ENCODE data around the gene RERE. TPM values are rescaled to one million over a fixed set of nuclear protein-coding genes. Genes with fewer than 3 reads are reported as not detected.
A peak's percentile ranks its signal among the peaks of the same experiment; 100 is the strongest.

RERE gene
- total RNA-seq, 1 experiment from 2014 or later = 47.4 TPM

GRCh38 chr1:8560611-8561544, 256.6 kb downstream of the RERE start:
- H3K4me1 ChIP-seq = no peaks in the 10 kb centered on the region
- peak; percentile 31 to 75 for DNase-seq
- H3K4me3 ChIP-seq = no peak overlapping the region
- no peaks in the 10 kb centered on the region for H3K36me3 ChIP-seq
- H3K9me3 ChIP-seq (replicated peaks) = no peaks in the 10 kb centered on the region
- no peak overlapping the region for H3K27ac ChIP-seq
- no peaks in the 10 kb centered on the region for H3K27me3 ChIP-seq

GRCh38 chr1:8560035-8560434, 257.4 kb downstream of the RERE start:
- Histone ChIP-seq H3K27me3 (no peaks in the 10 kb centered on the region), H3K9me3 (replicated peaks) (no peaks in the 10 kb centered on the region), H3K4me3 (no peak overlapping the region), H3K27ac (no peak overlapping the region), H3K36me3 (no peaks in the 10 kb centered on the region), H3K4me1 (peaks cover 3% of the 10 kb centered on the region; the same call in 1 of the 2 replicates)
- no peak for DNase-seq

- no peak for DNase-seq
- H3K4me1 ChIP-seq = peaks cover 5% of the 10 kb centered on the region; the same call in 1 of the 2 replicates
- H3K4me3 ChIP-seq = no peak overlapping the region
- no peaks in the 10 kb centered on the region for H3K27me3 ChIP-seq
- H3K36me3 ChIP-seq = peaks cover 3% of the 10 kb centered on the region; the same call in 1 of the 2 replicates
- no peak overlapping the region for H3K27ac ChIP-seq
- H3K9me3 ChIP-seq (replicated peaks) = no peaks in the 10 kb centered on the region
Measured at GRCh38 chr1:8555582-8555981, 261.9 kb downstream of the RERE start.

GRCh38 chr1:8554956-8555534, 262.4 kb downstream of the RERE start:
- Histone ChIP-seq H3K4me3 (no peak overlapping the region), H3K27ac (no peak overlapping the region), H3K36me3 (peaks cover 3% of the 10 kb centered on the region; the same call in 1 of the 2 replicates), H3K27me3 (no peaks in the 10 kb centered on the region), H3K4me1 (peaks cover 5% of the 10 kb centered on the region; the same call in 1 of the 2 replicates), H3K9me3 (replicated peaks) (no peaks in the 10 kb centered on the region)
- peak in 1 of 2 experiments; percentile 22 for DNase-seq

- Histone ChIP-seq H3K4me3 (no peak overlapping the region), H3K36me3 (peaks cover 3% of the 10 kb centered on the region; the same call in 1 of the 2 replicates), H3K4me1 (peaks cover 5% of the 10 kb centered on the region; the same call in 1 of the 2 replicates), H3K27ac (no peak overlapping the region), H3K9me3 (replicated peaks) (no peaks in the 10 kb centered on the region), H3K27me3 (no peaks in the 10 kb centered on the region)
- DNase-seq = no peak
Measured at GRCh38 chr1:8552820-8553397, 264.5 kb downstream of the RERE start.

GRCh38 chr1:8551613-8552489, 265.6 kb downstream of the RERE start:
- H3K27me3 ChIP-seq = no peaks in the 10 kb centered on the region
- no peak for DNase-seq
- H3K27ac ChIP-seq = no peak overlapping the region
- peaks cover 3% of the 10 kb centered on the region; the same call in 1 of the 2 replicates for H3K36me3 ChIP-seq
- no peak overlapping the region for H3K4me3 ChIP-seq
- peaks cover 5% of the 10 kb centered on the region; the same call in 1 of the 2 replicates for H3K4me1 ChIP-seq
- H3K9me3 ChIP-seq (replicated peaks) = no peaks in the 10 kb centered on the region

GRCh38 chr1:8551057-8551456, 266.4 kb downstream of the RERE start:
- no peak for DNase-seq
- no peak overlapping the region for H3K4me3 ChIP-seq
- no peak overlapping the region for H3K27ac ChIP-seq

GRCh38 chr1:8547791-8548190, 269.6 kb downstream of the RERE start:
- Histone ChIP-seq H3K4me3 (no peak overlapping the region), H3K27me3 (no peaks in the 10 kb centered on the region), H3K36me3 (no peaks in the 10 kb centered on the region; the same call in none of the 2 replicates), H3K9me3 (replicated peaks) (0 out of 2 replicates have a peak, but pooled peaks cover 3% of the 10 kb centered on the region), H3K27ac (no peak overlapping the region), H3K4me1 (no peaks in the 10 kb centered on the region)
- no peak for DNase-seq

More at GRCh38 chr1:8551057-8551456, 266.4 kb downstream of the RERE start:
- H3K27me3 ChIP-seq = no peaks in the 10 kb centered on the region
- peaks cover 3% of the 10 kb centered on the region; the same call in 1 of the 2 replicates for H3K36me3 ChIP-seq
- peaks cover 5% of the 10 kb centered on the region; the same call in 1 of the 2 replicates for H3K4me1 ChIP-seq
- H3K9me3 ChIP-seq (replicated peaks) = no peaks in the 10 kb centered on the region

GRCh38 chr1:8545078-8545477, 272.4 kb downstream of the RERE start:
- no peaks in the 10 kb centered on the region for H3K27me3 ChIP-seq
- no peaks in the 10 kb centered on the region for H3K4me1 ChIP-seq
- H3K4me3 ChIP-seq = no peak overlapping the region
- H3K9me3 ChIP-seq (replicated peaks) = peaks cover 3% of the 10 kb centered on the region; the same call in 1 of the 2 replicates
- no peak overlapping the region for H3K27ac ChIP-seq
- no peak for DNase-seq
- H3K36me3 ChIP-seq = no peaks in the 10 kb centered on the region; the same call in none of the 2 replicates

GRCh38 chr1:8544644-8545043, 272.8 kb downstream of the RERE start:
- Histone ChIP-seq H3K27me3 (no peaks in the 10 kb centered on the region), H3K9me3 (replicated peaks) (peaks cover 3% of the 10 kb centered on the region; the same call in 1 of the 2 replicates), H3K4me1 (no peaks in the 10 kb centered on the region), H3K36me3 (no peaks in the 10 kb centered on the region; the same call in none of the 2 replicates), H3K4me3 (no peak overlapping the region), H3K27ac (no peak overlapping the region)
- DNase-seq = no peak

- DNase-seq = no peak
- no peaks in the 10 kb centered on the region for H3K4me1 ChIP-seq
- no peak overlapping the region for H3K4me3 ChIP-seq
- H3K36me3 ChIP-seq = no peaks in the 10 kb centered on the region; the same call in none of the 2 replicates
- H3K9me3 ChIP-seq (replicated peaks) = peaks cover 3% of the 10 kb centered on the region; the same call in 1 of the 2 replicates
- no peak overlapping the region for H3K27ac ChIP-seq
- H3K27me3 ChIP-seq = no peaks in the 10 kb centered on the region
Measured at GRCh38 chr1:8543965-8544364, 273.5 kb downstream of the RERE start.

- H3K4me3 ChIP-seq = no peak overlapping the region
- H3K9me3 ChIP-seq (replicated peaks) = peaks cover 3% of the 10 kb centered on the region; the same call in 1 of the 2 replicates
- DNase-seq = no peak
- no peaks in the 10 kb centered on the region for H3K27me3 ChIP-seq
- no peaks in the 10 kb centered on the region; the same call in none of the 2 replicates for H3K36me3 ChIP-seq
- no peak overlapping the region for H3K27ac ChIP-seq
- H3K4me1 ChIP-seq = no peaks in the 10 kb centered on the region
Measured at GRCh38 chr1:8541961-8542521, 275.4 kb downstream of the RERE start.

GRCh38 chr1:8540971-8541370, 276.5 kb downstream of the RERE start:
- Histone ChIP-seq H3K36me3 (no peaks in the 10 kb centered on the region; the same call in none of the 2 replicates), H3K9me3 (replicated peaks) (peaks cover 3% of the 10 kb centered on the region; the same call in 1 of the 2 replicates), H3K4me3 (no peak overlapping the region), H3K4me1 (no peaks in the 10 kb centered on the region), H3K27me3 (no peaks in the 10 kb centered on the region), H3K27ac (no peak overlapping the region)
- no peak for DNase-seq

Measured in SJCRH30 (cell line).